ENCODE measurements around the gene COA1.

DNA sequence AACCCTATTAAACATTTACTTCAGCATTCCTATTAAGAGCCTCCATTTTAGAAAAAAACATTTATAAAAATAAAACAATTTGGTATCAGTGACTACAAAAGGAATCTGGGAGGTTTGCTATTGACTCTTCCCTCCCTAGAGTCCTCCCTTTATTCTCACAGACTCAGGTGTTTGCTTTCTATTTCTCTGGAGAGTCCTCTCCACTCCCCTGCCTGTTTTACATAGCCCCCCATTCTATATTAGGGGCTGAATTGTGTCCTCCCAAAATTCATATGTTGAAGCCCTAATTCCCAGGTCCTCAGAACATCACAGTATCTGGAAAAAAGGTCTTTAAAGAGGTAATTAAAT, 69.8 kb downstream of the COA1 start:
- TF ChIP-seq CTCF (IDR thresholded peaks at IDR 0.05), result no peak
- TF ChIP-seq POLR2A (IDR thresholded peaks at IDR 0.05; ENCODE audit: low read depth), result no peak

Measured in esophagus muscularis mucosa (tissue), 3 donors.